K562 (cell line): ENCODE measurements around the gene PARD3. TPM values are rescaled to one million over a fixed set of nuclear protein-coding genes. Genes with fewer than 3 reads are reported as not detected.

ENCODE experiments used
- ATAC-seq: fragments of 200-7000 bp; cut with Tn5 transposase; 3 replicates; pipeline ENCODE4 v1.9.1; 2020; ENCODE audit warnings: moderate library complexity
- BruUV-seq: library from RNA; stranded (reverse); fragments of 400-500 nt; replicated peaks from 2 replicates; lab custom pipeline; 2021; lab: Mats Ljungman, UMichigan
- CTCF ChIA-PET: fragments of 300-600 bp; formaldehyde crosslinking; extraction: SDS; loops from one replicate; lab custom pipeline; 2021; ENCODE audit warnings: low intra/inter-chr PET ratio; lab: Yijun Ruan, JAX
- POLR2A ChIA-PET: fragments of 300-600, 350-650 bp; sonication (Branson Sonifier 250); formaldehyde crosslinking; extraction: SDS; loops from one replicate; lab custom pipeline; 2021; ENCODE audit warnings: antibody characterized with exemption, inconsistent platforms; lab: Yijun Ruan, JAX
- DNase-seq, 4 experiments: peaks; one replicate each; pipeline versions ENCODE4 v3.0.0 to v3.0.0-alpha.2; 2011 to 2018; ENCODE audit warnings: low spot score in 3 of 4, mixed read lengths in 3 of 4; ENCODE audit errors: extremely low read depth in 1 of 4
- FAIRE-seq: peaks from 2 replicates; lab custom pipeline; 2011; peaks lifted over from hg19 to GRCh38; lab: Jason Lieb, UNC
- H2AFZ ChIP-seq: 2 replicates; pipeline ENCODE4 v1.6.0; 2011; ENCODE audit warnings: low read depth, low read length, control low read depth, inconsistent platforms
- H3K27ac ChIP-seq: fragments of 200-600 bp; 3 replicates; pipeline ENCODE4 v1.8.0; 2011; ENCODE audit warnings: low read depth, mild to moderate bottlenecking, control low read depth, inconsistent platforms, low read length, moderate library complexity, mixed read lengths; ENCODE audit errors: extremely low read depth
- H3K27me3 ChIP-seq, 2 experiments: fragments of 300-600 bp in 1 of 2; 2 replicates in 1 of 2; 3 replicates in 1 of 2; pipeline versions ENCODE4 v1.6.0 to v1.8.0; 2011; ENCODE audit warnings: inconsistent platforms in 2 of 2, low read length in 2 of 2, mild to moderate bottlenecking in 1 of 2, mixed read lengths in 1 of 2, moderate library complexity in 1 of 2; ENCODE audit not compliant: control insufficient read depth in 2 of 2, insufficient read depth in 2 of 2
- H3K36me3 ChIP-seq: fragments of 300-600 bp; 3 replicates; pipeline ENCODE4 v1.8.0; 2011; ENCODE audit warnings: mild to moderate bottlenecking, low read length, inconsistent platforms; ENCODE audit not compliant: control insufficient read depth, insufficient read depth
- H3K4me1 ChIP-seq, 2 experiments: fragments of 200-600 bp in 1 of 2; replicated peaks in 1 of 2; 2 replicates in 1 of 2; 3 replicates in 1 of 2; pipeline versions ENCODE4 v1.5.1 to v1.8.0; 2011; ENCODE audit warnings: inconsistent platforms in 2 of 2, low read length in 2 of 2, mild to moderate bottlenecking in 1 of 2, mixed read lengths in 1 of 2, moderate library complexity in 1 of 2; ENCODE audit not compliant: control insufficient read depth in 2 of 2, insufficient read depth in 2 of 2
- H3K4me2 ChIP-seq: 2 replicates; pipeline ENCODE4 v1.6.1; 2011; ENCODE audit warnings: low read length, control low read depth, inconsistent platforms, mixed read lengths; ENCODE audit not compliant: insufficient read depth
- H3K4me3 ChIP-seq: fragments of 200-600 bp; sonication (generic), shearing (Covaris generic); 2 replicates; pipeline ENCODE4 v1.5.1; 2016; ENCODE audit warnings: control low read depth, inconsistent platforms
- H3K79me2 ChIP-seq: fragments of 200-600 bp; 3 replicates; pipeline ENCODE4 v1.8.0; 2011; ENCODE audit warnings: low read length, inconsistent platforms; ENCODE audit not compliant: control insufficient read depth, insufficient read depth
- H3K9ac ChIP-seq, 2 experiments: 2 replicates each; pipeline versions ENCODE4 v1.6.0 to v1.6.1; 2011; ENCODE audit warnings: low read depth in 2 of 2, low read length in 2 of 2, control low read depth in 1 of 2, inconsistent platforms in 1 of 2, mild to moderate bottlenecking in 1 of 2, mixed read lengths in 1 of 2; ENCODE audit not compliant: insufficient read depth in 1 of 2
- H3K9me1 ChIP-seq: one replicate; pipeline ENCODE4 v1.6.0; 2011; ENCODE audit warnings: inconsistent platforms, mild to moderate bottlenecking, low read length, moderate library complexity; ENCODE audit not compliant: control insufficient read depth, insufficient read depth
- H3K9me3 ChIP-seq: replicated peaks from 2 replicates; pipeline ENCODE4 v1.5.1; 2011; ENCODE audit warnings: low read depth, low read length, inconsistent platforms; ENCODE audit not compliant: control insufficient read depth, insufficient read depth
- H4K20me1 ChIP-seq: replicated peaks from 2 replicates; pipeline ENCODE4 v1.6.1; 2011; ENCODE audit warnings: low read length, inconsistent platforms, mixed read lengths; ENCODE audit not compliant: control insufficient read depth, insufficient read depth
- CC2D1A ChIP-seq: fragments of 450-650 bp; IDR thresholded peaks from 2 replicates; pipeline ENCODE4 v1.6.1; 2017; ENCODE audit warnings: mild to moderate bottlenecking
- CSDE1 ChIP-seq, 2 experiments: fragments of 450-650 bp; IDR thresholded peaks; 2 replicates each; pipeline ENCODE4 v1.6.1; 2016; ENCODE audit warnings: mild to moderate bottlenecking in 1 of 2
- MYNN ChIP-seq, 2 experiments: sonication (generic); formaldehyde crosslinking in 1 of 2; IDR thresholded peaks; 2 replicates each; pipeline versions ENCODE4 v1.5.0 to v1.6.1; 2016 to 2020; ENCODE audit warnings: antibody characterized with exemption in 1 of 2, missing genetic modification reagents in 1 of 2
- NCOR1 ChIP-seq: fragments of 450-650 bp; IDR thresholded peaks from 2 replicates; pipeline ENCODE4 v1.6.1; 2016; ENCODE audit warnings: mild to moderate bottlenecking, moderate library complexity
- RFX5 ChIP-seq: IDR thresholded peaks from 2 replicates; pipeline ENCODE4 v1.6.1; 2011; ENCODE audit warnings: low read depth, mild to moderate bottlenecking, improper control_type of control experiment, low read length
- ZNF23 ChIP-seq: fragments of 250-450 bp; sonication (Bioruptor Pico); IDR thresholded peaks from 2 replicates; pipeline ENCODE4 v1.4.0; 2020; ENCODE audit warnings: mild to moderate bottlenecking
- WGBS: fragments of 100-300 bp; shearing (Covaris generic); methylation state at CpG from one replicate; pipeline ENCODE4 v1.1.6; 2016; ENCODE audit warnings: low coverage, mixed read lengths; ENCODE audit not compliant: insufficient coverage; ENCODE audit errors: missing lambda C conversion rate; 5-methylcytosine and 5-hydroxymethylcytosine counted together
- in situ Hi-C: fragments of 300-500 bp; cut with MboI; formaldehyde crosslinking; loops from 4 replicates; pipeline ENCODE4 v1.15.0; 2018; ENCODE audit warnings: inconsistent platforms, mixed read lengths
- intact Hi-C: fragments of 100-400 bp; cut with micrococcal nuclease; formaldehyde crosslinking; loops from 2 replicates; pipeline ENCODE4 v1.14.2; 2022
- polyA plus RNA-seq, 8 experiments: library from polyadenylated mRNA; depleted of rRNA in 4 of 8; stranded (reverse) in 5 of 8; unstranded in 3 of 8; fragments of >200 nt; fragmentation: Nextera tagmentation in 2 of 8; fragmentation: Illumina TruSeq in 1 of 8; extraction: Ambion mirVana in 2 of 8; extraction: Trizol in 1 of 8; gene quantifications; 2 replicates each; pipeline versions ENCODE4 v1.2.1 to v1.2.3, GENCODE V29; 2011 to 2014; ENCODE audit warnings: inconsistent platforms in 1 of 8, missing spikeins in 1 of 8
- total RNA-seq, 7 experiments: library from RNA; depleted of rRNA in 6 of 7; stranded (reverse); fragments of >200 nt in 6 of 7; fragmentation: Illumina TruSeq in 2 of 7; extraction: Trizol in 2 of 7; gene quantifications; 2 replicates each; pipeline versions ENCODE4 v1.2.1 to v1.2.3, GENCODE V29; 2011 to 2021; ENCODE audit warnings: low replicate concordance in 1 of 7
- TF ChIP-seq, protein P1 (sequence below): sonication (generic); formaldehyde crosslinking; IDR thresholded peaks from 2 replicates; pipeline ENCODE4 v1.8.0; 2022; ENCODE audit warnings: mild to moderate bottlenecking, missing genetic modification reagents
- TF ChIP-seq, protein P2 (sequence below): fragments of 450-650 bp; formaldehyde crosslinking; IDR thresholded peaks from 2 replicates; pipeline ENCODE4 v1.4.0; 2020; ENCODE audit warnings: mild to moderate bottlenecking, mixed read lengths
- TF ChIP-seq, protein P3 (sequence below): fragments of 450-650 bp; IDR thresholded peaks from 2 replicates; pipeline ENCODE4 v1.6.1; 2016; ENCODE audit warnings: missing biosample characterization, missing genetic modification characterization

The PARD3 gene
- total and polyA plus RNA-seq, 9 of the 15 experiments (the other 6 are each of a cell fraction or from before 2014, with no cell fraction given): 2.7 to 11.7 (median 7.7) TPM

DNA sequence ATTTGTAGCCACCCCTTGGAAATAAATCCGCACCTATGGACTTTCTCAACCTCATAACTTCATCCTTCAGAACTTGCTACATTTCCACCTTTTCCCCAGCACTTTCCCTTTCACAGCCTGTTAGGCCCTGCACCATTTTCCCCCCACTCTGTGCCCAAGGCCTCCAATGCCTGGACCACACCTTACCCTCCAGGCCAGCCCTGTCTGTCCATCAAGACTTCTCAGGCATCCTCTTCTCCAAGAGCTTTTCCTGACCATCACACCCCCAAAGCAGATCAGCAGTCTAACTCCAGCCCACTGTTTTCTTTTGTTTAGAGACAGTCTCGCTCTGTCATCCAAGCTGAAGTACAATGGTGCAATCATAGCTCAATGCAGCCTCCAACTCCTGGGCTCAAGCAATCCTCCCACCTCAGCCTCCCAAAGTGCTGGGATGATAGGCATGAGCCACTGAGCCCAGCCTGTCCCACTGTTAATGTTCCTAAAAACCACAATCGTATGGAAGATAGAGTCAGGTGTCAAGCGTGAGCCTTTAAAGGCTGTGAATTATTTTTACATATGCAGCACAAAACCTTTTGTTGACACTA, 116.8 kb downstream of the PARD3 start (continued):
- TF ChIP-seq, protein P1, sequence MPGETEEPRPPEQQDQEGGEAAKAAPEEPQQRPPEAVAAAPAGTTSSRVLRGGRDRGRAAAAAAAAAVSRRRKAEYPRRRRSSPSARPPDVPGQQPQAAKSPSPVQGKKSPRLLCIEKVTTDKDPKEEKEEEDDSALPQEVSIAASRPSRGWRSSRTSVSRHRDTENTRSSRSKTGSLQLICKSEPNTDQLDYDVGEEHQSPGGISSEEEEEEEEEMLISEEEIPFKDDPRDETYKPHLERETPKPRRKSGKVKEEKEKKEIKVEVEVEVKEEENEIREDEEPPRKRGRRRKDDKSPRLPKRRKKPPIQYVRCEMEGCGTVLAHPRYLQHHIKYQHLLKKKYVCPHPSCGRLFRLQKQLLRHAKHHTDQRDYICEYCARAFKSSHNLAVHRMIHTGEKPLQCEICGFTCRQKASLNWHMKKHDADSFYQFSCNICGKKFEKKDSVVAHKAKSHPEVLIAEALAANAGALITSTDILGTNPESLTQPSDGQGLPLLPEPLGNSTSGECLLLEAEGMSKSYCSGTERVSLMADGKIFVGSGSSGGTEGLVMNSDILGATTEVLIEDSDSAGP: no peak
- TF ChIP-seq, all 486 proteins: peak for 0

DNA sequence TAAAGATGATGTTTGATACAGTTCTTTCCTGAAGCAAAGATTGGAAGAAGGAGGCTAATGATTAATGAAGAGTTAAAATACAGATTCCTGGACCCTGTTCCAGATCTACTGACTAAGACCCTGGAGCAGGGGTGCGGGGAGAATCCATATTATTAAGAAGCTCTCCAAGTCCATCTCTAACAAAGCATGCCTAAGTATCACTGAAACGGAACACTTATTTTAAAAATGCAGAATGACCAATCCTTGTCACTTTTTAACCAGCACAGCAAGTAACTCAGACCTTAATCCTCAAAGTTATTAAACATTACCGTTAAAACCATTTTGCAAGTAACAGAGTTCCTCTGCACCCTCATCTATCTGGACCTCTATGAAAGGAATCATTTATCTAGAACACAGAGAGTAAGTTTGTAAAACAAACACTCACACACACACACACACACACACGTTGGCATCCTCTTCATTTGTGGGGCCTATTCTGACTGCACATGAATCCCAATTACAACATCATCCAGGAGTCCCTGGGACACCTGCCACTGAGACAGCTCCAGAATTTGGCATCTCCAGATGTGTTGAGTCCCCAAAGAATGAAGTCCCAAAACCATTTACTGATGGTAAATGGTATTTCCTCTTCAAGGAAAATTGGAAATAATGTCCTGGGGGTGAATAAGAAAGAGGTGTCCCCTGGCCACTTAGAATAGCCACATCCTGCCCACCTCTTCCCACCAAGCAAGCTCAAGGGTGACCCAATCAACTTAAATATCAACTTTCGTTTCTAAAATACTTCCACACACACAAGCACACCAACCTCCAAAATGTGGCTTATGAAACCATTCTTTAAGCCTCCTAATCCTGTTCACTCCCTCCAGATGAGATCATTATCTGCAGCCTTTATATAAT, 117.5 kb downstream of the PARD3 start:
- no peak for FAIRE-seq
- TF ChIP-seq RFX5 (no peak), CC2D1A (no peak), NCOR1 (no peak), CSDE1 (IDR thresholded peaks at IDR 0.05) (no peak), ZNF23 (no peak), MYNN (IDR thresholded peaks at IDR 0.05) (no peak), MYNN (CRISPR knock-in tag; IDR thresholded peaks at IDR 0.05) (no peak)
- TF ChIP-seq, protein P2, sequence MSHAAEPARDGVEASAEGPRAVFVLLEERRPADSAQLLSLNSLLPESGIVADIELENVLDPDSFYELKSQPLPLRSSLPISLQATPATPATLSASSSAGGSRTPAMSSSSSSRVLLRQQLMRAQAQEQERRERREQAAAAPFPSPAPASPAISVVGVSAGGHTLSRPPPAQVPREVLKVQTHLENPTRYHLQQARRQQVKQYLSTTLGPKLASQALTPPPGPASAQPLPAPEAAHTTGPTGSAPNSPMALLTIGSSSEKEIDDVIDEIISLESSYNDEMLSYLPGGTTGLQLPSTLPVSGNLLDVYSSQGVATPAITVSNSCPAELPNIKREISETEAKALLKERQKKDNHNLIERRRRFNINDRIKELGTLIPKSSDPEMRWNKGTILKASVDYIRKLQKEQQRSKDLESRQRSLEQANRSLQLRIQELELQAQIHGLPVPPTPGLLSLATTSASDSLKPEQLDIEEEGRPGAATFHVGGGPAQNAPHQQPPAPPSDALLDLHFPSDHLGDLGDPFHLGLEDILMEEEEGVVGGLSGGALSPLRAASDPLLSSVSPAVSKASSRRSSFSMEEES (CRISPR knock-in tag): no peak
- TF ChIP-seq, protein P3, sequence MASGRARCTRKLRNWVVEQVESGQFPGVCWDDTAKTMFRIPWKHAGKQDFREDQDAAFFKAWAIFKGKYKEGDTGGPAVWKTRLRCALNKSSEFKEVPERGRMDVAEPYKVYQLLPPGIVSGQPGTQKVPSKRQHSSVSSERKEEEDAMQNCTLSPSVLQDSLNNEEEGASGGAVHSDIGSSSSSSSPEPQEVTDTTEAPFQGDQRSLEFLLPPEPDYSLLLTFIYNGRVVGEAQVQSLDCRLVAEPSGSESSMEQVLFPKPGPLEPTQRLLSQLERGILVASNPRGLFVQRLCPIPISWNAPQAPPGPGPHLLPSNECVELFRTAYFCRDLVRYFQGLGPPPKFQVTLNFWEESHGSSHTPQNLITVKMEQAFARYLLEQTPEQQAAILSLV (tag): no peak
- TF ChIP-seq, all 486 proteins: peak for 0
- in situ Hi-C loops: no loop called here
- Histone ChIP-seq H3K27me3 (no peaks in the 10 kb centered on the region), H3K4me1 (no peaks in the 10 kb centered on the region), H3K4me3 (no peak overlapping the region), H3K9ac (no peak overlapping the region), H3K9me3 (no peaks in the 10 kb centered on the region), H3K4me2 (no peak overlapping the region), H2AFZ (no peak overlapping the region), H3K27ac (no peak overlapping the region), H4K20me1 (no peaks in the 10 kb centered on the region), H3K36me3 (no peaks in the 10 kb centered on the region), H3K9me1 (no peaks in the 10 kb centered on the region), H3K79me2 (no peaks in the 10 kb centered on the region)
- WGBS: 17% methylated on average over 5 of the region's 5 CpGs
- intact Hi-C loops: no loop called here
- ChIA-PET POLR2A (interaction anchor here (0.7 kb wide), 1 partner anchor 1028 kb away, joined by 4 read pairs; no protein-coding TSS in a partner anchor), CTCF (no interaction called here)
- ATAC-seq (no peak), DNase-seq (no peak)
- BruUV-seq: no TSS peak
